Thoracic aorta (tissue), 2 donors: ENCODE results near the gene USO1. TPM values are rescaled to one million over a fixed set of nuclear protein-coding genes. Genes with fewer than 3 reads are reported as not detected.

ENCODE experiments used
- ATAC-seq: fragments of 150-250 bp; one replicate; pipeline ENCODE4 v1.8.0; 2017; ENCODE audit warnings: low read depth; ENCODE audit not compliant: insufficient number of reproducible peaks, low FRiP score
- DNase-seq: peaks from one replicate; pipeline ENCODE4 v3.0.0-alpha.2; 2020; ENCODE audit warnings: low spot score
- H3K27ac ChIP-seq, 2 donors: fragments of 200-600 bp; sonication (generic); 1 replicate in 1 of 2; 2 replicates in 1 of 2; pipeline ENCODE4 v1.5.1; 2016; ENCODE audit warnings: mild to moderate bottlenecking in 2 of 2, moderate library complexity in 2 of 2
- H3K27me3 ChIP-seq: fragments of 200-600 bp; sonication (generic); replicated peaks from 2 replicates; pipeline ENCODE4 v1.6.0; 2016; ENCODE audit warnings: mild to moderate bottlenecking; ENCODE audit not compliant: insufficient read depth
- H3K36me3 ChIP-seq: fragments of 200-600 bp; sonication (generic); one replicate; pipeline ENCODE4 v1.5.1; 2016
- H3K4me1 ChIP-seq, 2 donors: fragments of 200-600 bp; sonication (generic); 1 replicate in 1 of 2; 2 replicates in 1 of 2; pipeline versions ENCODE4 v1.5.1 to v1.6.0; 2016; ENCODE audit warnings: low read depth in 2 of 2, mild to moderate bottlenecking in 1 of 2; ENCODE audit not compliant: control insufficient read depth in 1 of 2
- H3K4me3 ChIP-seq: fragments of 200-600 bp; sonication (generic); 2 replicates; pipeline ENCODE4 v1.5.1; 2016; ENCODE audit warnings: mild to moderate bottlenecking
- H3K9me3 ChIP-seq: fragments of 200-600 bp; sonication (generic); 2 replicates; pipeline ENCODE4 v1.5.1; 2016
- total RNA-seq, 2 donors: library from RNA; depleted of rRNA; stranded (reverse); fragments of >200 nt; gene quantifications; one replicate each; pipeline versions ENCODE4 v1.1.0 to v1.2.3, GENCODE V29; 2016
- TF ChIP-seq, protein P1 (sequence below): fragments of 200-600 bp; sonication (generic); IDR thresholded peaks from one replicate; pipeline ENCODE4 v1.5.1; 2019; ENCODE audit warnings: antibody characterized with exemption

The USO1 gene
- total RNA-seq, 2 donors from 2014 or later, result 68.0 to 85.9 TPM

DNA sequence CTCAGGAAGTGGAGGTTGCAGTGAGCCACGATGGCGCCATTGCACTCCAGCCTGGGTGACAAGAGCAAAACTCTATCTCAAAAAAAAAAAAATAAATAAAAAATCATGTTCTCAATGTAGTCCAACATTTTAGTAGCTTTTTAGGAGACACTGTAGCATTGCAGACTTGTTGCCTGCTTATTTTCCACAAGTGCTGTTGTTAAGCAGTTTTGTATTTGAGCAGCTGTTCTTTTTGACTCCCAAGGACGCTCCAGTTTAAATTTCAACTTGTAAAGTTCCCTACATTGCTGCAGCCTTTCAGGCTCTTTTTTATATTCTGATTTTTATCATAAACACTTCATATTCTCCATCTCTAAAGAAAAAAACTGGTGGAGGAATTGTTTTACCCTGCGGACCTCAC is 94.7 kb downstream of the USO1 start:
- Histone ChIP-seq H3K27me3 (no peaks in the 10 kb centered on the region), H3K4me3 (no peak overlapping the region), H3K4me1 (no peaks in the 10 kb centered on the region), H3K36me3 (peaks cover 11% of the 10 kb centered on the region), H3K27ac (no peak overlapping the region), H3K9me3 (no peaks in the 10 kb centered on the region)
- no peak for ATAC-seq
- no peak for DNase-seq
- TF ChIP-seq, protein P1, sequence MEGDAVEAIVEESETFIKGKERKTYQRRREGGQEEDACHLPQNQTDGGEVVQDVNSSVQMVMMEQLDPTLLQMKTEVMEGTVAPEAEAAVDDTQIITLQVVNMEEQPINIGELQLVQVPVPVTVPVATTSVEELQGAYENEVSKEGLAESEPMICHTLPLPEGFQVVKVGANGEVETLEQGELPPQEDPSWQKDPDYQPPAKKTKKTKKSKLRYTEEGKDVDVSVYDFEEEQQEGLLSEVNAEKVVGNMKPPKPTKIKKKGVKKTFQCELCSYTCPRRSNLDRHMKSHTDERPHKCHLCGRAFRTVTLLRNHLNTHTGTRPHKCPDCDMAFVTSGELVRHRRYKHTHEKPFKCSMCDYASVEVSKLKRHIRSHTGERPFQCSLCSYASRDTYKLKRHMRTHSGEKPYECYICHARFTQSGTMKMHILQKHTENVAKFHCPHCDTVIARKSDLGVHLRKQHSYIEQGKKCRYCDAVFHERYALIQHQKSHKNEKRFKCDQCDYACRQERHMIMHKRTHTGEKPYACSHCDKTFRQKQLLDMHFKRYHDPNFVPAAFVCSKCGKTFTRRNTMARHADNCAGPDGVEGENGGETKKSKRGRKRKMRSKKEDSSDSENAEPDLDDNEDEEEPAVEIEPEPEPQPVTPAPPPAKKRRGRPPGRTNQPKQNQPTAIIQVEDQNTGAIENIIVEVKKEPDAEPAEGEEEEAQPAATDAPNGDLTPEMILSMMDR, result no peak

GRCh38 chr4:75820197-75820596 is 95.8 kb downstream of the USO1 start:
- Histone ChIP-seq H3K9me3 (no peaks in the 10 kb centered on the region), H3K27ac (no peak overlapping the region), H3K4me3 (no peak overlapping the region), H3K27me3 (no peaks in the 10 kb centered on the region), H3K36me3 (peaks cover under 1% of the 10 kb centered on the region), H3K4me1 (no peaks in the 10 kb centered on the region)
- DNase-seq, result no peak
- TF ChIP-seq, protein P1, result no peak
- ATAC-seq, result no peak

DNA sequence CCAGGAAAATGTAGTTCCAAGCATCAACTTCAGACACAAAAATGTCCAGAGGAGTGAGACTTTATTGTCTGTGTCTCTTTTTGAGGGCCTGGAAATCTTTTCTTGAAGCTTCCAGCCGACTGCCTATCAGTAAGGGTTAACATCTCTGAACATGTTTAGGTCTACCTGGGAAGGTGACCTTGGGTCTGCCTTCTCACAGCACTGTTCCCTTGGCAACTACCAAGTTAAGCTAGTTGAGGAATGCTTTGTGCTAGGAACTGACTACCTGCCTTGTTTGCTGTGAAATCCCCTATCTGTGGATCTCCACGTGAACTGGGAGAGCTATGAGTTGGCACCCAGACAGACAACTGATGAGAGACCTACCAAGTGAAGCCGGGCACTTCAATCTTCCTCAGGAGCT is 96.3 kb downstream of the USO1 start:
- no peaks in the 10 kb centered on the region for H3K9me3 ChIP-seq
- H3K27me3 ChIP-seq, result no peaks in the 10 kb centered on the region
- H3K27ac ChIP-seq, result no peak overlapping the region
- ATAC-seq, result no peak
- H3K4me1 ChIP-seq, result no peaks in the 10 kb centered on the region
- DNase-seq, result no peak
- H3K36me3 ChIP-seq, result no peaks in the 10 kb centered on the region
- no peak overlapping the region for H3K4me3 ChIP-seq
- TF ChIP-seq, protein P1, result no peak

DNA sequence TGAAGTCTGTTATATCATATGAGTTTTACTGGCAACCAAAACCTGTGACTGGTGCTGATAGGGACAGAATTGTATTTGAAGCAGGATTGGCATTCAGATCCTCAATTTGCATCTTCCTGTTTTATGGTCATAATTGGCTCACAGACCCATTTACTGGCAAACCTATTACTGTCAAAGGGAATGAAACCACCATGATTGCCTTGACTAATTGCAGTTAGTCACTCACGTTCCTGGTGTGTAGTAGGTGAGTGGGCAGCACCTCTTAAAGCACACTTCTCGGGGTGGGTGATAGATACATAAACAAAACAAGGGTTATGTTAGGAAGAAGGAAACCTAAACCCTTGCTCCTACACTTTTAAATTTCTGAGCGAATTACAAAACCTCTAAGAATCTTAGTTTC is 96.8 kb downstream of the USO1 start:
- Histone ChIP-seq H3K9me3 (no peaks in the 10 kb centered on the region), H3K36me3 (no peaks in the 10 kb centered on the region), H3K27ac (no peak overlapping the region), H3K4me1 (no peaks in the 10 kb centered on the region), H3K27me3 (no peaks in the 10 kb centered on the region), H3K4me3 (no peak overlapping the region)
- ATAC-seq, result no peak
- no peak for DNase-seq
- TF ChIP-seq, protein P1, result no peak

DNA sequence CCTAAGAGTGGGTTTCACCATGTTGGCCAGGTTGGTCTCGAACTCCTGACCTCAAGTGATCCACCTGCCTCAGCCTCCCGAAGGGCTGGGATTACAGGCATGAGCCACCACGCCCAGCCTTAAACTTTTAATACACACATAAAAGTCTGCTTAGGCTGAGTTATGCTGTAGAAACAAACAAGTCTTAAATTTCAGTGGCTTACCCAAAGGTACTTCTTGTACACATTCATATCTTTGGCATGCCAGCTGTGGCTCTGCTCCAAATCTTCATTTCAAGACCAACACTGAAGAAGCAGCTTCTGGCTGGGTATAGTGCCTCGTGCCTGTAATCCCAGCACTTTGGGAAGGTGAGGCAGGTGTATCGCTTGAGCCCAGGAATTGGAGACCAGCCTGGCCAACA is 97.6 kb downstream of the USO1 start:
- no peak overlapping the region for H3K27ac ChIP-seq
- H3K4me3 ChIP-seq, result no peak overlapping the region
- TF ChIP-seq, protein P1, result no peak
- no peaks in the 10 kb centered on the region for H3K4me1 ChIP-seq
- ATAC-seq, result no peak
- no peak for DNase-seq
- H3K27me3 ChIP-seq, result no peaks in the 10 kb centered on the region
- H3K9me3 ChIP-seq, result no peaks in the 10 kb centered on the region
- H3K36me3 ChIP-seq, result no peaks in the 10 kb centered on the region
